Measurements from ENCODE around the gene TTC21B. TPM values are rescaled to one million over a fixed set of nuclear protein-coding genes. Genes with fewer than 3 reads are reported as not detected.

The TTC21B gene
- total and polyA plus RNA-seq, 2 of the 8 experiments (the other 6 are each of a cell fraction or from before 2014, with no cell fraction given), result 6.9 to 20.8 TPM

GRCh38 chr2:165871025-165871424 lies 82.6 kb downstream of the TTC21B start (continued):
- TF ChIP-seq ATF3 (IDR thresholded peaks at IDR 0.05; ENCODE audit: insufficient read depth, low read depth, low read length) (no peak), BACH1 (IDR thresholded peaks at IDR 0.05; ENCODE audit: low read length) (no peak)
